HG03521 (cell line): ENCODE results near the gene PDIK1L.

Experiments used
- ATAC-seq: cut with Tn5 transposase; IDR thresholded peaks from one replicate; pipeline ENCODE4 v1.9.1; 2021; ENCODE audit warnings: mild to moderate bottlenecking, moderate library complexity; ENCODE audit not compliant: unreplicated experiment

Gene PDIK1L

GRCh38 chr1:26153966-26154532 lies 42.4 kb downstream of the PDIK1L start:
- ATAC-seq, result no peak

GRCh38 chr1:26154750-26155149 lies 43.1 kb downstream of the PDIK1L start:
- ATAC-seq, result no peak

GRCh38 chr1:26155370-26156284 lies 44.0 kb downstream of the PDIK1L start:
- ATAC-seq, result no peak

DNA sequence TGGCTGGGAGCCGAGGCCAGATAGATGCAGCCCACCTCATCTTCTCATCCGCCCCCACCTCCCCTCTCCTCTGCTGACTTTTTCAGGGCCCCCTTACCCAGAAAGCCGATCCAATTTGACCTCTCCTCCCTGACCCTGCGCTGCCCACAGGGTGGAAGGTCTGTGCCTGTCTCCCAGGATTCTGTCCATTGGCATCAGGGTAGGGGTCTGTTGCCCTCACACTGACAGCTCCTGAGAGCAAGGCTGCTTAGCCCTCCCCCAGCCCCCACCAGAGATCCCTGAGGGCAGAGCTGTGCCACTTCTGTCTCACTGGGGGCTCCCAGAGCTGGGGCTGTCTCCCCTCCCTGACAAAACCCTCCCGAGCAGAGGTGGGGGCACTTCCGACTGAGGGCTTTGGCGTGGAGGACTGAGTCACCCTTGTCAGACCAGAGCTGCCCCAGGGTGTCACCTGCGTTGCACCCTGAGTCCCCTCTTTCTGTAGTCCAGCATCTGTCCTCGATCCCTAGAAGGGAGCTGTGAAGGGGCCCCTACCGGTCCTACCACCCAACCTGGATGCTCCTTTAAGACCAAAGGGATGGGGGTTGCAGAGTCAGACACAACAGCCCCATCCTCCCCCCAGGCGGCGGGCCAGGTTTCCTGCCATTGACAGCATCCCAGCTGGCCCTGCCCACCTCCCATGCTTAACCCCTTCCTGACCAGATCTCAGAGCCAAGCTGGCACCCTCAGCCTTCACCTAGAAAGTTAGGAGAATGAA lies 44.8 kb downstream of the PDIK1L start:
- ATAC-seq, result no peak

- ATAC-seq, result no peak
These were observed 46.8 kb downstream of the PDIK1L start for GRCh38 chr1:26158271-26158907.

DNA sequence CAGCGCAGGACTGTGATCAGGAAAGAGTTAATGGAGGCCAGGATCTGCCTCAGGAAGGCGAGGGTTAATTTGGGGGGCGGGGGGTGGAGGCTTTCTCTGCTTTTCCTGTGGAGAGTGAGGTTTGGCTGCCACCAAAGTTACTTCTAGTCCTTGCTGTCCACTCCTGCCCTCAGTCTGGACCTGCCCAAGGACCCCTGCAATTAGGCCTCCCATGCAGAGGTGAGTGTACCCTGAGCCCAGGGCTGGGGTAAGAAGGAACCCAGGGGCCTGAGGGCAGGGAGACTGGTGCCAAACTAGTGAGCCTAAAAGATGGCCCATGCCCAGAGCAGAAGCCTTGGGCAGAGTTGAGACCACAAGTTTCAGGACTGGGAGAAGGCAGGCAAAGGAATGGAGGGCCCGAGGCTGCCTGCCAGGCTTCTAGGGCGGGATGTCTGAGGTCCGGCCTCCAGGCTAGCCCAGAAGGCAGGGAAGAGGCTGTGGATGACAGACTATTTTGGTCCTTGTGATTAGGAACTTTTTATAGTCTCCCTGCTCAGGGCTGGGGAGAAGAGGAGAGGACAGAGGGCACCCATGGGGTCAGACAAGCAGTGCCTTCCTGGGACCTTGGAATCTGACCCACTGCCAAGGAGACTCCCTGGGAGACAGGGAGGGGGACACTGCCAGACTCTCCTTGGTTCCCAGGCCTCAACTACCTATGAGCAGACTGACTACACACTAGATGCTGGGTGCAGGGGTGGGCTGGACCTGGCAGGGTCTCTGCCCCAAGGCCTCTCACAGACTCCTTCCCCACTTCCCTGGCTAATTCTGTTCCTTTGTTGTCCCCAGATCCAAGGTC lies 47.5 kb downstream of the PDIK1L start, which contains the start of gene FAM110D:
FAM110D (plus strand) TSS at position 172 of the 835 bp plus-strand sequence. CDS start 2,213 bp downstream, outside the sequence.
- ATAC-seq, result no peak

DNA sequence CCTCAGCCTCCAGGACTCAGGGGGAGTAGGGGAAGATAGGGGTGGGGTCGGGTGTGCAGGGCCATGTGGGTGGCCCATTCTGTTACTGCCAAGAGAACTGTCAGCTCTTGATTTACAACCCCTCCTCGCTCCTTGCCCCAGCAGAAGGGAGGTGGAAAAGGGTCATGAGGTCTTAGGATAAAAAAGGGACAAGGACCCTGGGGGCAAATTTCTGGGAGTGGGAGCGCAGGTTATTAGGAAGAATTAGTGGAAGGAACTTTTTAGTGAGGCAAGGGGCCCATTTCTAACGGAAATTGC lies 48.1 kb downstream of the PDIK1L start:
- ATAC-seq, result no peak

DNA sequence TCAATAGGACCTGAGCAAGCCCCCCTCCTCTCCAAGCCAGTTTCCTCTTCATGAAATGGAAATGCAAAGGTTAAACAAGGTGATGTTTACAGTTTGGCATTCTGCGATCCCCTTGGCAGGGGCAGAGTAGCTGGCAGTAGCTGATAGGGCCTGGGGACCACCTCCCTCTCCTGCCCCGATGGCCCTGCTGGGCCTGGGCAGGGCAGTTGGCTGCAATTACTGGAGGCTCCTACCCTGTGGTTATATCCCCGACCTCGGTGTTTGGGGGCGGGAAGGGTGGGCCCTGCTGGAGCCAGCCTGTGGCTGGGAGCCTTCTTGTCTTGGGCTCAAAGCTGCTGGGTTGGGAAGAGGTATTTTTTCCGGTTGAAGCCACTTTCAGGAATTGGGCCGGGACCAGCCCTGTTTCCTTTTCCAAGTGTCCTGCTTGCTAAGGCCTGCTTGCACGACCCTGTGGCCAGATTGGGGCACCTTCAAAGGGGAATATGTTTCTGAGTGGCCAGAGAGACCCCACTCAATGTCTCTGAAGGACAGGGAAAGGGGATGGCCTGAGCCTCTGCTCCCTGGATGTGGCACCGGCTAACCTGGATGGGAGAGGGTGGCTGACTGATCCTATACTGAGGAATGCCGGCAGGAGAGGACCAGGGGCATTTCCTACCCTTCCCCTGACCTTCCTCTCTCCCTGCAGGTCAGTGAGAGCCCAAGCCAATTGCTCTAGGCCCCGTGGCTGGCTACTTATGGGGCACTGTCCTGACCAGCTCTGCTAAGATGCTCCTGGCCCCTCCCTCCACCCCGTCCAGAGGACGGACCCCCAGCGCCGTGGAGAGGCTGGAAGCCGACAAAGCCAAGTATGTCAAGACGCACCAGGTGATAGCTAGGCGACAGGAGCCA lies 49.1 kb downstream of the PDIK1L start:
- ATAC-seq, result no peak

GRCh38 chr1:26161415-26162219 lies 50.0 kb downstream of the PDIK1L start:
- ATAC-seq, result no peak

DNA sequence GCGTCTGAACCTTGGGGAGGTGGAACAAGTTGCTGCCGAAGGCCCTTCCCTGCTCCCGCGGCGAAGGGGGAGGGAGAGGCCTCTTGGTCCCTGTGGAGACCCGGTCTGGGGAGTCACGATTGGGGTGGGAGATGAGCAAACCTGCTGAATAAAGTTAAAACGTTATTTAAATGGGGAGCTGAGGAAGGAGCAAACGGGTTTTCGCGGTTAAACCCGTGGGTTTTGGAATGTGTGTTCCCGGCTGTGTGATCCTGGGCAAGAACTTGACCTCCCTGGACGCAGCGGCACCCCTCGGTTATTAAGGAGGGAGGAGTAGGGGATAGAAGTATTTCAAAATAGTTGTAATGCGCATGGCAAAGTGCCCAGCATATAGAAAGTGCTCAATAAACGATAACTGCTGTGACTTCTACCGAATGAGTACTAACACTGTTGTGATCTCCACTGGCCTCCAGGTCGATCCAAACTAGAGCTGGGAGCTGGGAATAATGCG lies 50.6 kb downstream of the PDIK1L start:
- no peak for ATAC-seq

DNA sequence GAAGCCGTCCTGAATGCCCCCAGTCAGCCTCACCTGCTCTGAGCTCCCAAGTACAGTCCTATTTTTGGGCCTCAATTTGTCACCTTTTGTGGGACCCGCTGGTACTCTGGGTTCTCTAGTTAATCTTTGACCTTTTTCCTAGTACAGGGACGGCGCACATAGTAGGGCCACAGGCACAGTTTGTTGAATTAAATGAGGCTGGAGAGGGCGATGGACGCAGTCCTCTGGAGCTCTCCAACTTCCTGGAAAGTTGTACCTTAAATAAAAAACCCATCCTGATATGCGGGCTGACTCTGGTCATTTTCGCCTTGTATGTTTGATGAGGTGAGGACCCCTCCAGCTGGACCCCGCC lies 52.0 kb downstream of the PDIK1L start:
- ATAC-seq, result no peak

DNA sequence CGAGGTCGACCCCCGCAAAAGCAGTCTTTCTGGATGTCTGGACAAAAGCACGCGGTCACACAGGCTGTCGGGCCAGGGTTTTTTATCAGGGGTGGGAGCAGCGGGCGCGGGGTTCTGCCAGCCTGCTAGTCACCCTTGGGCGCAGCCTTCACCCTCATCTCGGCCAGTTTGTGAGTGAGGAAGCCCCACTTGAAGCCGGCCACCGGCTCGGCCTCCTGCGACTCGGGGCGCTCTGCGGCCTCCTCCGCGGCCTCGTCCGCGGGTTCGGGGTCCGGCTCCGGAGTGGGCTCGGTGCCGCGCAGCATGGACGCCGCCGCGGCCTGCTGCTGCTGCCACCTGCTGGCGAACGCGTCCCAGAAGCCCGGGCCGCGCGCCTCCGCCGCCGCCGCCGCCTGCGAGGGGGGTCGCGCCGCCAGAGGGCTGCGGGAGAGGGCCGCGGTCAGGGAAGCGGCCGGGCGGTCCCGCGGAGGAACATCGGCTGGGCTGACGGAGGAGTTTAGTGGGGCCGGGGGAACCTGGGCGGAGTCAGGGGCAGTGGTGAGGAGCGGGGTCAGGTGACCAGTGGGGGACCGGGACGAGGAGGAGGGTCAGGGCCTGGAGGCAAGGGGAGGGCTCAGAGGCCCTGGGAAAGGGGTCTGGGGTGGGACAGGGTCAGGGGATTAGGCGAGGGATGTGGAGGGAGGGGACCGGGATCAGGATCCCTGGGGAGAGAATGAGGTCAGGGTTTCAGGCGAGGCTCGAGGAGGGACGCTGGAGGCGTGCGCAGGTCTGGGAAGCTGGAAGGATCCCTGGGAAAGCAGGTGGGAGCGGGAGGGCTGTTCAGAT lies 52.6 kb downstream of the PDIK1L start:
- no peak for ATAC-seq

GRCh38 chr1:26164861-26165842 lies 53.5 kb downstream of the PDIK1L start:
- ATAC-seq, result no peak

DNA sequence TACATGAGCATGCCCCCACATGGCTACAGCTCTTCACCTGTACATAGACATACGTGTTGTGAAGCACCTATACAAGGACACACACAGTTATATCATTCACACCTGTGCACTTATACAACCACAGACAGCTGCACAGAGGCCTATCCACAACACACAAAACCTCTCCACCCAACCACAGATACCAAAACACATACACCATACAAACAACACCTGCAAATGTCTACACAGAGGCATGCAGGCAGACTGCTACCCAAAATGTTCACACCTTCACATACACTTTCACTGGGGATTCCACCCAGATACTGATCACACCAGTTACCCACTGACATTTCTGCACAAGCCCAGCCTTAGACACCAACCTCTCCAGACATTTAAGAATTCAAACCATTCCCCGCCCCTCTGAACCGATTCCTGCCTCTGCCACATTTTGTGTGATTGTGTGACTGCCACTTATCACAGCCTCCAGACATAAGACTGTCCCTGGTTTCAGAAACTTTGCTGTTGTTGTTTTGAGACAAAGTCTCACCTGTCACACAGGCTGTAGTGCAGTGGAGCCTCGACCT lies 55.2 kb downstream of the PDIK1L start:
- no peak for ATAC-seq

DNA sequence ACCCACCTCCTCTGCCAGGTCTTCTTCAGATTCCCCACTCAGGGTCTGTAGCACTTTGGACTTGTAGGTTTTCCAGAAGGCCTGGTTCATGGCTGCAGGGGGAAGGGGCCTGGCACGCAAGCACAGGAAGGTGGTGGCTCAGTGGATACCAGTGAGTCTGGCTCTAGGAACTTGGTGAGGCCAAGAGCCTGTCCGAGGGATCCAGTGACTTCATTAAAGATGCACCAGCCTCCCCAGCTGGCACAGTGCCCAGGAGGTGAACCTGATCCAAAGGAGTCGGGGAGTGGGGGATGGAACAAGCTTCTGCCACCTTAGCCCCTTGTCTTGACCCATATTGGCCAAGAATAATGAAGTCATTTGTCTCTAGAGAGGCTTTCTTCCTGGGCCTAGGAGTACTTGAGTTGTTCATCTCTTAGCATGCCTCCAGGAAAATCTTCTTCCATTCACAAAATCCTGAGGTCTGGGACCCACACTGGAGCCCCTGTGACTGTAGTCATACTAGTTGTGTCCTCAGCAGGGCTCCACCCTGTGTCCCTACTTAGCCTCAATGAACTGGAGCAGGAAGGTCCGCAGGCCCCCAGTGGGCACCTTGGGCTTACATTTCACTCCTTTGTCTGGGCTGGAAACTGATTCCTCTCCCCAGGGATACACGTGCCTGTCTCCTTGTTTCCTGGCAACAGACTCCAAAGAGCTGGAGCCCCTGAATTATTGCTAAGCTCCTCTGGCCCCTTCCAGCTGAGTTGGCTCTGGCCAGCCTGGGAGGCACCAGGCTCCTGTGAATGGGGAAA lies 57.0 kb downstream of the PDIK1L start, which contains the start of gene C1orf232:
C1orf232 (minus strand) TSS at position 554 of the 788 bp plus-strand sequence; CDS start at position 90, 464 bp downstream.
- ATAC-seq, result no peak
